Endothelial cell (in vitro differentiated cells): Measurements from ENCODE around the gene DNAH17. TPM values are rescaled to one million over a fixed set of nuclear protein-coding genes. Genes with fewer than 3 reads are reported as not detected.

Source experiments
- DNase-seq: peaks from one replicate; pipeline ENCODE4 v3.0.0; 2021; ENCODE audit warnings: low spot score
- H3K27ac Mint-ChIP-seq: one replicate; pipeline ENCODE4 v1.8.0; 2021; ENCODE audit warnings: mixed read lengths, inconsistent platforms; ENCODE audit not compliant: unreplicated experiment
- H3K27me3 Mint-ChIP-seq: one replicate; pipeline ENCODE4 v1.8.0; 2021; ENCODE audit warnings: mild to moderate bottlenecking, moderate library complexity, mixed read lengths, inconsistent platforms; ENCODE audit not compliant: unreplicated experiment
- H3K36me3 Mint-ChIP-seq: one replicate; pipeline ENCODE4 v1.8.0; 2021; ENCODE audit warnings: mild to moderate bottlenecking, low read depth, mixed read lengths, inconsistent platforms; ENCODE audit not compliant: unreplicated experiment
- H3K4me1 Mint-ChIP-seq: one replicate; pipeline ENCODE4 v1.8.0; 2021; ENCODE audit warnings: mild to moderate bottlenecking, mixed read lengths, inconsistent platforms; ENCODE audit not compliant: unreplicated experiment
- H3K4me3 Mint-ChIP-seq: one replicate; pipeline ENCODE4 v1.8.0; 2021; ENCODE audit warnings: mild to moderate bottlenecking, mixed read lengths, inconsistent platforms; ENCODE audit not compliant: unreplicated experiment
- H3K9me3 Mint-ChIP-seq: one replicate; pipeline ENCODE4 v1.8.0; 2021; ENCODE audit warnings: mixed read lengths, inconsistent platforms; ENCODE audit not compliant: unreplicated experiment
- total RNA-seq: library from RNA; stranded (reverse); fragmentation: NEBNext Ultra II Directional; extraction: Animal tissue kit (Norgen Biotek cat#: 25700); gene quantifications from one replicate; pipeline ENCODE4 v1.2.1, GENCODE V29; 2021; ENCODE audit not compliant: unreplicated experiment
- TF ChIP-seq, protein P1 (sequence below): fragments of 200-600 bp; sonication (generic); IDR thresholded peaks from one replicate; pipeline ENCODE4 v1.5.0; 2021; ENCODE audit warnings: antibody characterized with exemption; ENCODE audit not compliant: unreplicated experiment

Gene DNAH17
- total RNA-seq, 1 donor from 2014 or later: 1.0 TPM

DNA sequence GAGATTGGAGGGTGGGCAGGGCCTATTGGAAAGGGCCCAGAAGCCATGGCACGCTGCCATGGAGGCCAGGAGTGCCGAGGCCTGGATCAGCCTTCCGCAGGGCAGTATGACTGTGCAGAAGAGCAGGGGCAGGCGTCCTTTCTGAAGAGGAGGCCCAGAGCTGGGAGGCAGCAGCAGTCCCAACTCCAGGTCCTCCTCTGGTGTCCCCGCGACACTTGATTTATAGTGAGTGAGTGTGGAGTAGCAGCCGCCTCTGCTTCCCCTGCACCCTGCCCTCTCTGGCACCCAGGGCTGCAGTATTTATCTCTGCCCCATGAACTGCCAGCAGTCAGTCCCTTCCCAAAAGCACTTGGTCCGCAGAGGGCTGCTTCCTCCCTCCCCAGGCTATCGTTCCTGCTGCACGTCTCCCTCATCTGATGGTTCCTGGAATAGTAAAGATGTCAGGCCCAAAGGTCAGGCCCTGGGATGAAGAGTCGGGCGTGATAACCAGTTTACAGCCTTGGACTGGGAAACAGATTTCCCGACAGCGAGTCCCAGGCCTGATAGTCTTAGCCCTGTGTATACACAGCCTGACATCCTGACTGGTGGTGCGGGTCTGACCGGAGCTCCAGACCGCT is 165.8 kb downstream of the DNAH17 start:
- TF ChIP-seq, protein P1, sequence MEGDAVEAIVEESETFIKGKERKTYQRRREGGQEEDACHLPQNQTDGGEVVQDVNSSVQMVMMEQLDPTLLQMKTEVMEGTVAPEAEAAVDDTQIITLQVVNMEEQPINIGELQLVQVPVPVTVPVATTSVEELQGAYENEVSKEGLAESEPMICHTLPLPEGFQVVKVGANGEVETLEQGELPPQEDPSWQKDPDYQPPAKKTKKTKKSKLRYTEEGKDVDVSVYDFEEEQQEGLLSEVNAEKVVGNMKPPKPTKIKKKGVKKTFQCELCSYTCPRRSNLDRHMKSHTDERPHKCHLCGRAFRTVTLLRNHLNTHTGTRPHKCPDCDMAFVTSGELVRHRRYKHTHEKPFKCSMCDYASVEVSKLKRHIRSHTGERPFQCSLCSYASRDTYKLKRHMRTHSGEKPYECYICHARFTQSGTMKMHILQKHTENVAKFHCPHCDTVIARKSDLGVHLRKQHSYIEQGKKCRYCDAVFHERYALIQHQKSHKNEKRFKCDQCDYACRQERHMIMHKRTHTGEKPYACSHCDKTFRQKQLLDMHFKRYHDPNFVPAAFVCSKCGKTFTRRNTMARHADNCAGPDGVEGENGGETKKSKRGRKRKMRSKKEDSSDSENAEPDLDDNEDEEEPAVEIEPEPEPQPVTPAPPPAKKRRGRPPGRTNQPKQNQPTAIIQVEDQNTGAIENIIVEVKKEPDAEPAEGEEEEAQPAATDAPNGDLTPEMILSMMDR: no peak
- Mint-ChIP-seq H3K27me3 (peaks cover 6% of the 10 kb centered on the region), H3K4me1 (peaks cover 49% of the 10 kb centered on the region), H3K4me3 (no peak overlapping the region), H3K27ac (no peak overlapping the region), H3K9me3 (no peaks in the 10 kb centered on the region), H3K36me3 (peaks cover 8% of the 10 kb centered on the region)
- no peak for DNase-seq

GRCh38 chr17:78409191-78409928 is 167.8 kb downstream of the DNAH17 start:
- H3K9me3 Mint-ChIP-seq: no peaks in the 10 kb centered on the region
- H3K4me3 Mint-ChIP-seq: no peak overlapping the region
- TF ChIP-seq, protein P1: no peak
- H3K36me3 Mint-ChIP-seq: peaks cover 14% of the 10 kb centered on the region
- peaks cover 9% of the 10 kb centered on the region for H3K27me3 Mint-ChIP-seq
- H3K4me1 Mint-ChIP-seq: peaks cover 34% of the 10 kb centered on the region
- no peak overlapping the region for H3K27ac Mint-ChIP-seq
- no peak for DNase-seq

GRCh38 chr17:78408476-78409050 is 168.6 kb downstream of the DNAH17 start:
- Mint-ChIP-seq H3K27me3 (peaks cover 8% of the 10 kb centered on the region), H3K9me3 (no peaks in the 10 kb centered on the region), H3K4me3 (no peak overlapping the region), H3K4me1 (peaks cover 27% of the 10 kb centered on the region), H3K36me3 (peaks cover 19% of the 10 kb centered on the region), H3K27ac (no peak overlapping the region)
- TF ChIP-seq, protein P1: no peak
- DNase-seq: no peak

DNA sequence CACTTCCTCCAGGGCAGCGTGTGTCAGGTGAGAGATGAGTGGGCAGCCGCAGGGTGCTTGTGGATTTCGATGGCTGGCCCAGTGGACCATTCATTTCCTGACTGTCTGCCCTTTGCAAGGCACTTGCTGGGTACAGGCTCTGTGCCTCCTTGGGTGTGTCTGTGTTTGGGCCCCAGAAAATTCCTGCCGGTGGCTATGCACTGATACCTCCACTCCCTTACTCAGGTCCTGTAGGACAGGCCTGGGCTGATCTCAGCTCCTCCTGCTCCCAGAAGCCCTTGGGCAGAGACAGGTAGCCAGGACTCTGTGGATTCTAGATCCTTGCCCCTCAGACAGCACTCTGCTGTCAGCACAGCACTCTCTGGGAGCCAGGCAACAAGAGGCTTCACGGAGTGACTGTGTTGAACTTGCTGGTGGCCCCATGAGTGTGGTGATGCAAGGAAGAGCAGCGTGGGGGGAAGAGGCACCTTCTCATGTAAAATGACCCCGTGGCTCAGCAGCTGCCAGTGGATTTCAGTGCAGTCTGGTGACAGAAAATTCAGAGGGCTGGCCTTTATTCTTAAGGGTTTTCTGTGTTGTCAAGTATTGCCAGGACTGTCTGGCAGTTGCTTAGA is 169.7 kb downstream of the DNAH17 start:
- Mint-ChIP-seq H3K36me3 (peaks cover 26% of the 10 kb centered on the region), H3K4me1 (peaks cover 20% of the 10 kb centered on the region), H3K27me3 (peaks cover 7% of the 10 kb centered on the region), H3K9me3 (no peaks in the 10 kb centered on the region), H3K4me3 (no peak overlapping the region), H3K27ac (peak overlapping the region; percentile 36)
- DNase-seq: no peak
- TF ChIP-seq, protein P1: no peak

- Mint-ChIP-seq H3K4me3 (peak overlapping the region; percentile 62), H3K27ac (no peak overlapping the region), H3K27me3 (peaks cover 5% of the 10 kb centered on the region), H3K9me3 (no peaks in the 10 kb centered on the region), H3K36me3 (peaks cover 30% of the 10 kb centered on the region), H3K4me1 (peaks cover 20% of the 10 kb centered on the region)
- TF ChIP-seq, protein P1: no peak
- DNase-seq: no peak
Observed at GRCh38 chr17:78406920-78407319, 170.3 kb downstream of the DNAH17 start.
